NCI-H1436 (cell line): ENCODE data around the gene USP32.
"Not testable (repeated sequence)": the region's sequence is repeated elsewhere in the genome, so short reads cannot be mapped to it uniquely, and the experiment has no call there.

Experiments
- DNase-seq: peaks from one replicate; lab custom pipeline; 2025; lab: John Stamatoyannopoulos, UW

The USP32 gene, protein sequence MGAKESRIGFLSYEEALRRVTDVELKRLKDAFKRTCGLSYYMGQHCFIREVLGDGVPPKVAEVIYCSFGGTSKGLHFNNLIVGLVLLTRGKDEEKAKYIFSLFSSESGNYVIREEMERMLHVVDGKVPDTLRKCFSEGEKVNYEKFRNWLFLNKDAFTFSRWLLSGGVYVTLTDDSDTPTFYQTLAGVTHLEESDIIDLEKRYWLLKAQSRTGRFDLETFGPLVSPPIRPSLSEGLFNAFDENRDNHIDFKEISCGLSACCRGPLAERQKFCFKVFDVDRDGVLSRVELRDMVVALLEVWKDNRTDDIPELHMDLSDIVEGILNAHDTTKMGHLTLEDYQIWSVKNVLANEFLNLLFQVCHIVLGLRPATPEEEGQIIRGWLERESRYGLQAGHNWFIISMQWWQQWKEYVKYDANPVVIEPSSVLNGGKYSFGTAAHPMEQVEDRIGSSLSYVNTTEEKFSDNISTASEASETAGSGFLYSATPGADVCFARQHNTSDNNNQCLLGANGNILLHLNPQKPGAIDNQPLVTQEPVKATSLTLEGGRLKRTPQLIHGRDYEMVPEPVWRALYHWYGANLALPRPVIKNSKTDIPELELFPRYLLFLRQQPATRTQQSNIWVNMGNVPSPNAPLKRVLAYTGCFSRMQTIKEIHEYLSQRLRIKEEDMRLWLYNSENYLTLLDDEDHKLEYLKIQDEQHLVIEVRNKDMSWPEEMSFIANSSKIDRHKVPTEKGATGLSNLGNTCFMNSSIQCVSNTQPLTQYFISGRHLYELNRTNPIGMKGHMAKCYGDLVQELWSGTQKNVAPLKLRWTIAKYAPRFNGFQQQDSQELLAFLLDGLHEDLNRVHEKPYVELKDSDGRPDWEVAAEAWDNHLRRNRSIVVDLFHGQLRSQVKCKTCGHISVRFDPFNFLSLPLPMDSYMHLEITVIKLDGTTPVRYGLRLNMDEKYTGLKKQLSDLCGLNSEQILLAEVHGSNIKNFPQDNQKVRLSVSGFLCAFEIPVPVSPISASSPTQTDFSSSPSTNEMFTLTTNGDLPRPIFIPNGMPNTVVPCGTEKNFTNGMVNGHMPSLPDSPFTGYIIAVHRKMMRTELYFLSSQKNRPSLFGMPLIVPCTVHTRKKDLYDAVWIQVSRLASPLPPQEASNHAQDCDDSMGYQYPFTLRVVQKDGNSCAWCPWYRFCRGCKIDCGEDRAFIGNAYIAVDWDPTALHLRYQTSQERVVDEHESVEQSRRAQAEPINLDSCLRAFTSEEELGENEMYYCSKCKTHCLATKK (N-terminal part only)

DNA sequence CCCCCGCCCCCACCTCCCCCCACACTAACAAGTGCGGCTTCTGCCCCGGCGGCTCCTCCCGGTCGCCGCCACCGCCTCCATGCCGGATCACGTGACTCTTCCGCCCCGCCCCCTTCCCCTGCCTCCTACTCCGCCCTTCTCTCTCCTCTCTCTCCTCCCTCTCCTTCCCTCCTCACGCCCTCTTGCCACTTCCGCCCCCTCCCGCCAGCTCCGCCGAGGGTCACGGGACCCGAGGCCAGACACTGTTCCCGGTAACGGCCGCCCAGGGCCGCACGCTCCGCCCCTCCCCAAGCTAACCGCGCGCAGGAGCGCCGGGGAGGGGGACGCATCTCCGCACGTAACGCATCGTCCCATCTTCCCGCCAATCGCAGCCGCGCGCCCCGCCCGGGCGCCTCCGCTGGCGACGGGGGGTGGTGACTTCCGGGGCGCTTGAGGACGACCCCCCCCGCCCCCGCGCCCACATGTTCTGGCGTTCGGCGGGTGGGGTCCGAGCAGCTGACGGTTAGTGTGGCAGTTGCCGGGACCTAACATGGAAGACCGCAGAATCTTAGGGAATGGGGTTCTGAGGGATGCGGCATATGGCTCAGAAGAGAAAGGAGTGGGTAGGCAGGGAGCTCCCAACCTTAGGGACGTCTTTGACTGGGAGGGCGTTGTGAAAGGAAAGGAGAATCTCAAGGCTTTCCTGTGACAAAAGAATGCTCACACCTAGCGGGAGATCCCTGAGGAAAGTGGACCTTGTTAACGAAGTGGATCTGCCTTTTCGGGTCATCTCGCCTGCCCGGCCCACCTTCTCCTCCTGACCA lies at the start of gene USP32:
Gene USP32, minus strand, starts transcription at position 92 of the 803 bp plus-strand sequence. CDS start 194 bp downstream, outside the sequence.
- peak; percentile 98 for DNase-seq

DNA sequence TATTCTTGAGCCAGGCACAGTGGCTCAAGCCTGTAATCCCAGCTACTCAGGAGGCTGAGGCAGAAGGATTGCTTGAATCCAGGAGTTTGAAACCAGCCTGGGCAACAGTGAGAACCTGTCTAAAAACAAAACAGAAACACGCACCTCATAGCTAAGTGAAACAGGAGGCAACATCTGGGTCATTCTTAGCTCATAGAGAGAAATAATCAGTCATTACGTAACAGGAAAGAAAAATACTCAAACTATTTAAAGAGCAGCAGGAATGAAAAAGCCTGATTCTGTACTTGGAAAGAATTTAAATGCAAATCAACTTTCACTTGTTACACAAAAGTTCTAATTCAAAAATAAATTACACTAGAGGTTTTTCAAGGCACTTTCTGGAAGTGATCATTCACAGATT lies 47.6 kb upstream of the USP32 start:
- no peak for DNase-seq

DNA sequence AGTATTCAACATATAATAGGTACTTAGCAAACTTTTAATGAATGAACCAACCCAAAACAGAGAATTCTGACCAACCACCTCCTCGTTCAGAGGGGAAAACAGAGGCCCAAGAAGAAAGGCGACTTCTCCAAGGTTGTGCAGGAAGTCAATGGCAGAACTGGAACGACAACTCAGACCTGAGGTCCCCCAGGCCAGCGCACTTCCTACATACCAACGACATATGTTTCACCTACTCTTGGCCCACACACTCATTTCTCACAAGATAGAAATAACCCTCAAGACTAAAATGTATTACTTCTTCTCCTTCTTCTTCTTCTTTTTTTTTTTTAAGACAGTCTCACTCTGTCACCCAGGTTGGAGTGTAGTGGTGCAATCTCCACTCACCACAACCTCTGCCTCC lies 44.7 kb upstream of the USP32 start:
- DNase-seq, result no peak

DNA sequence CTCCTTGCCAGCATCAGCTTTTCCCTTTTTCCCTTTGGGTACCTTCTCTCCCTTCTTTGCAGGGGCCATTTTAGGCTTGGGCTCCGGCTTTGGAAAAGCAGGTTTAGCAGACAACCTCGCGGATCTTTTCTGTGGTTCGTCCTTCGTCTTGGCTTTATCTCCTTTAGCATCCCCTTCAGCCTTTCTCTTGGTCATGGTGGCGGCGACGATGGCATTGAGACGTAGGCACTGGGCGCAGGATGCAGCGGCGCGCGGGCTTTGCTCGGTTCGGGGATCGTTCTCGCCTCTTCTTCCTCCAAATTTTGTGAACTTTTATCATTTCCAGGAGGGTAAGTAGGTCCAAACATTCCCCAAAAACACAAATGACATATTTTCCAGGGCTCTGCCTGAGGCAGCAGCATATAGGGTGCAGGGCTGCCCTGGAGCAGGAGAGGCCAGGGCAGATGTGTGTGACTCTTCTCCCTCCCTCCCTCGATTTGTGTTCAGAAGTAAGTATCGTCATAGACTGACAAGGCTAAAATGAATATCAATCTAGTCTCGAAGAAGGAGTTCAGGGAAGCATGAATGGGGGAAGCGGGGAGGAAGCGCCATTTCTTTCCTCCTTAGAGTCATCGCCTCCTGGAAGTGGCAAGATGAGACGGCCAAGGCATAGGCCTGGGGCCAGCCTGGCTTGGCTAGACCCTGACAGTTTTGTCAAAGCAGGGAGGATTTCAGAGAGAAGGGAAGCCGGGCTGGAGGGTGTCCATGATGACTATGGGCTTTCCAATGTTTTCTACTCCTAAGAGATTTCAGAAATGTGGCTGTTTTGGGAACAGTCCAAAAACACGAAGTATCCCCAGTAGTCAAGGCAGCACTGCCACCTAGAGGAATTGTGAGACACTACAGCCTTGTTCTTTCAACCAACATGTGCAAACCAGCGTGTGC lies 43.6 kb upstream of the USP32 start:
- DNase-seq, result peak; percentile 85

DNA sequence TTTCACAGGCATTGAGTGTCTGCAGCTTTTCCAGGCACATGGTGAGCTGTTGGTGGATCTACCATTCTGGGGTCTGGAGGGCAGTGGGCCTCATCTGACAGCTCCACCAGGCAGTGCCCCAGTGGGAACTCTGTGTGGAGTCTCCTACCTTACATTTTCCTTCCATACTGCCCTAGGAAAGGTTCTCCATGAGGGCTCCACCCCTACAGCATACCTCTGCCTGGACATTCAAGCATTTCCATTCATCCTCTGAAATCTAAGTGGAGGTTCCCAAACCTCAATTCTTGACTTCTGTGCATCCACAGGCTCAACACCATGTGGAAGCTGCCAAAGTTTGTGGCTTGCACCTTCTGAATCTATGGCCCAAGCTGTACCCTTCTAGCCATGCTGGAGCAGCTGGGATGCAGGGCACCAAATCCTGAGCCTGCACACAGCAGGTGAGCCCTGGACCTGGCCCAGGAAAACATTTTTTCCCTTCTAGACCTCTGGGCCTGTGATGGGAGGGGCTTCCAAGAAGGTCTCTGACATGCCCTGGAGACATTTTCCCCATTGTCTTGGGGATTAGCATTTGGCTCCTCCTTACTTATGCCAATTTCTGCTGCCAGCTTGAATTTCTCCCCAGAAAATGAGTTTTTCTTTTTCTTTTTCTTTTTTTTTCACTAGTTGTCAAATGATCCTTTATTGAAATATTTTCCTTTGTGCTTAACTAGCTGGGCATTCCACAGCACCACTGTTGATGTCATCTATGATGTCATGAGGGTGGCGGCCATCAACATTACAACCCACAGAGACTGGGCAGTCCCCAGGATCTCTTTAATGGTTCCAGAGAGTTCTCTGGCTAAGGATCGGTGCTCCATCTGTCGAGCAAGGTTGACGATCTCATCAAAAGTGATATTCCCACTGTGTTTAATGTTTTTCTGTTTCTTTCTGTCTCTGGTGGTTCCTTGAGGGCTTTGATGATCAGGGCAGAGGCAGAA lies 41.4 kb upstream of the USP32 start:
- DNase-seq, result not testable (repeated sequence)

DNA sequence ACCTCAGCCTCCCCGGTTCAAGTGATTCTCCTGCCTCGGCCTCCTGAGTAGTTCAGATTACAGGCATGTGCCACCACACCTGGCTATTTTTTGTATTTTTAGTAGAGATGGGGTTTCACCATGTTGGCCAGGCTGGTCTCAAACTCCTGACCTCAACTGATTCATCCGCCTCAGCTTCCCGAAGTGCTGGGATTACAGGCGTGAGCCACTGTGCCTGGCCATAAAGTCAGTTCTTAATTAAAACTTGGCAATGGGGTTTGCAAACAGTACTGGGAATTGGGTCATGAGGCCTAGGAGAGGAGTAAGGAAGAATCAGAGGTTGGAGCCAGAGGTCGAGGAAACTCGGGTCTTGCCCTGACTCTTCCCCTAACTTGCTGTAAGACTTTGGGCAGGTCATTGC lies 38.6 kb upstream of the USP32 start:
- DNase-seq, result not testable (repeated sequence)

DNA sequence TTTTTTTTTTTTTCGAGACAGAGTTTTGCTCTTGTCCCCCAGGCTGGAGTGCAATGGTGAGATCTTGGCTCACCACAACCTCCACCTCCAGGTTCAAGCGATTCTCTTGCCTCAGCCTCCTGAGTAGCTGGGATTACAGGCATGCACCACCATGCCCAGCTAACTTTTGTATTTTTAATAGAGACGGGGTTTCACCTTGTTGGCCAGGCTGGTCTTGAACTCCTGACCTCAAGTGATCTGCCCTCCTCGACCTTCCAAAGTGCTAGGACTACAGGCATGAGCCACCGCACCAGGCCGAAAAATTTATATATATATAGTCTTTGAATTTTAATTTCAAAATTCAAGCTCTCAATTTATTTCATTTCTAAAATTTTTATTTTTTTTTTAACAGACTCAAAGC lies 36.6 kb upstream of the USP32 start:
- DNase-seq, result not testable (repeated sequence)

DNA sequence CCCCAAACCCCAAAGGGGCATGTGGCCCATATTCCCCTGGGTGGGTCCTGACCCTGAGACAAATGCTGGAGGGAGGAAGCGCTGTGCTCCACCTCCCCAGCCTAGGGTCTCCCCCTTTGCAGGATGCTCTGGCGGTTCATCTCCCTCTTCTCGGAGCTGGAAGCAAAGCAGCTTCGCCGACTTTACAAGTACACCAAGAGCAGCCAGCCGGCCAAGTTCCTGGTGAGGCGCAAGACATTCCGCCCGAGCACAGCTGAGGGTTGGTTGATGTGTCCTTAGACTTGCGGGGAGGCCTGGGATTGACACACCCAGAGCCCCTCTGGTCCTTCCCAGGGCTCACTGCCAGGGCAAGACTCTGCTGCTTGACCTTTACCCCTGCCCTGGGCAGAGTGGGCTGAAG lies 34.7 kb upstream of the USP32 start:
- DNase-seq, result no peak

DNA sequence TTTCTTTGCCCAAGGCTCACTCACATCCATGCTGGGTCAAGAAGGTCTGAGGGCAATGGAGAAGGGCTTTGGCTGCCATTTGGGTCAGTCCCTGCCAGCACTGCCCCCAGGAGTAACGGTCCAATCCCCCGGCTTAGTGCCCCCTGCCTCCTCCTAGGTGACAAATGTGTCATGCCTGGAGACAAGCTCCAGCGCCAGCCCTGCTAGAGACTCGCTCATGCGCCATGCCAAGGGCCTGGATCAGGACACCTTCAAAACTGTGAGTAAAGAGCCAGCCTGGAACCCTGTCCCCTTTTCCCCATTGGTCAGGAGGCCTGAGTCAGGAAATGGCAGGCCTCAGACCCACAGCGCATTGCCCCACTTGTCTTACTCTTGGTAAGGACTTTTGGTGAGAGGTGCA lies 33.7 kb upstream of the USP32 start:
- DNase-seq, result no peak

DNA sequence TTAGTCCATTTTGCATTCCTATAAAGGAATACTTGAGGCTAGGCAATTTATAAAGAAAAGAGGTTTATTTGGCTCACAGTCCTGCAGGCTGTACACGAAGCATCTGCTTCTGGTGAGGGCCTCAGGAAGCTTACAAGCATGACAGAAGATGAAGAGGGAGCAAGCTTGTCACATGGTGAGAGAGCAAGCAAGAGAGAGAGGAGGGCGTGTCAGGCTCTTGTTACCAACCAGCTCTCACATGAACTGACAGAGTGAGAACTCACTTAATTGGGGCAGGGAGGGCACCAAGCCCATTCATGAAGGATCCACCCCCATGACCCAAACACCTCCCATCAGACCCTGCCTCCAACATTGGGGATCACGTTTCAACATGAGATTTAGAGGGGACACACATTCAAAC lies 31.9 kb upstream of the USP32 start:
- no peak for DNase-seq

DNA sequence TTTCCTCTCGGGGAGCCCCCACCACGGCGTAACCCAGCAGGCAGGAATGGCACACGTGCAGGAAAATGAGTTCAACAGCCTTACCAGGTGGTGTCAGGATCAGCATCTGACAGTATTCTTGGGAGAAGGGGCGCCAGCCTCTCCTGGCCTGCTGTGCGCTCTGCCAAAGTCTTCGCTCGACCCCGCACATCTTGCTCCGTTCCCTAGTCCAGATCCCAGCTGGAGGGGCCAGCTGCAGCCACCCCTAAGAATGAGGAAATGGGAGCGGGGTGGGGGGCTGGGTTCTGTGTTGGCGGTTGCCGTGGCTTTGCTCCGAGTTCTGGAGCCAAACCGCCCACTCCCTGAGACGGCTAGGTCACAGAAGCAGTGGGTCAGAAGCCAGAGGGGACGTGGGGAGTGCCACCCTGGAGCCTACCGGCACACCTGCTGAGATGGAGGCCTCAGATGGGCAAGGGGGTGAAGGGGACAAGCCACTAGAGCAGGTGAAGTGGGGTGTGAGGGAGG lies 30.3 kb upstream of the USP32 start, which contains the start of gene CHCT1:
Gene CHCT1, plus strand, starts transcription at position 328 of the 504 bp plus-strand sequence. Its CDS starts 104 bp downstream, at position 432.
- no peak for DNase-seq

DNA sequence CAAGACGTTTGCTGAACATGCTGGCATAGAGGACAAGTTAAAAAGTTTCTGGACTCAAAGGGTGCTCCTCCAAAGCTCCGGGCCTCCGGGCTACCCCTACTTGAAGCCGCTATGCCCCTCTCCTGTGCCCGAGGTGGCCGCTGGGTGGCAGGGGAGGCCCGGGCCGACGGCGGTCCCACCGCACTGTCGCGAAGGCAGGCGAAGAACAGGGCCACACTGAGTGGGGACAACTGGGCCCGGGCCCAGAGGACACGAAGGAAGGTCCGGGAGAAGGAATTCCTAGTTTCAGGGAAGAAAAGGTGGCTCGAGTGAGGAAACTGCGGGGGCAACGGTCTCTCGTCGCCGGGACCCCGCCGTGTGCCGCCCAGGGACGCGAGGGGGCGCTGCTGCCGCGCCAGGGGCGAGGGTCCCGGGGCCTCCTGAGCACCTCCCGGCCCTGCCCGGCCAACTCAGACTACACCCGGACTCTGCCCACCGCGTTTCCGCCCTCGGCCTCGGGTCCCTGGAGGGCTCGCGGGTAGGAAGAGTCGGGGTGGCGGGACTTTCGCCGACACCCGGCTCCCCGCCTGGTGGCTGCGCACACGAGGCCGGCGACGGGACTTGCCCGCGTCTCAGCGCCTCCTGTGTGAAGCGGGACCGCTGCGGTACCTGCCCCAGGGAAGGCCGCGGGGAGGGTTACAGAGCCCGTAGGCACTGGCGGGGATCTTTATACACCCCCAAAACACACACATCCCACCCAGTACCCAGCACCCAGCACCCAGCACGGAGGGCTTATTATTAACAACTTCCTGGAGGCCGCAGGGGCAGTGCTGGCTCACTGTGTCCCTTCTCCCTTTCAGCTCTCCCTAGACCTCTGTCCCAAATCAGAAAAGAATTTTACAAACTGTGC lies 29.6 kb upstream of the USP32 start:
- DNase-seq, result no peak

DNA sequence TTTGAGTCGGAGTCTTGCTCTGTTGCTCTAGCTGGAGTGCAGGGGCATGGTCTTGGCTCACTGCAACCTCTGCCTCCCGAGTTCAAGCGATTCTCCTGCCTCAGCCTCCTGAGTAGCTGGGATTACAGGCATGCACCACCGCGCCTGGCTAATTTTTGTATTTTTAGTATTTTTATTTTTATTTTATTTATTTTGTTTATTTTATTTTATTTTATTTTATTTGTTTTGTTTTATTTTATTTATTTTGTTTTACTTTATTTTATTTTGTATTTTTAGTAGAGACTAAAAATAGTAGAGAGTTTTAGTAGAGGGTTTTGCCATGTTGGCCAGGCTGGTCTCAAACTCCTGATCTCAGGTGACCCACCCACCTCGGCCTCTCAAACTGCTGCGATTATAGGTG lies 27.9 kb upstream of the USP32 start:
- not testable (repeated sequence) for DNase-seq

DNA sequence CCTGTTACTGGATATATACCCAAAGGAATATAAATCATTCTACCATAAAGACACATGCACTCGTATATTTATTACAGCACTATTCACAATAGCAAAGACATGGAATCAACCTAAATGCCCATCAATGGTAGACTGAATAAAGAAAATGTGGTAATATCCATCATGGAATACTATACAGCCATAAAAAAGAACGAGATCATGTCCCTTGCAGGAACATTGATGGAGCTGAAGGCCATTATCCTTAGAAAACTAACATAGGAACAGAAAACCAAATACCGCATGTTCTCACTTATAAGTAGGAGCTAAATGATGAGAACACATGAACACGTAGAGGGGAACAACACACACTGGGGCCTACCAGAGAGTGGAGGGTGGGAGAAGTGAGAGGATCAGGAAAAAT lies 27.1 kb upstream of the USP32 start:
- not testable (repeated sequence) for DNase-seq

DNA sequence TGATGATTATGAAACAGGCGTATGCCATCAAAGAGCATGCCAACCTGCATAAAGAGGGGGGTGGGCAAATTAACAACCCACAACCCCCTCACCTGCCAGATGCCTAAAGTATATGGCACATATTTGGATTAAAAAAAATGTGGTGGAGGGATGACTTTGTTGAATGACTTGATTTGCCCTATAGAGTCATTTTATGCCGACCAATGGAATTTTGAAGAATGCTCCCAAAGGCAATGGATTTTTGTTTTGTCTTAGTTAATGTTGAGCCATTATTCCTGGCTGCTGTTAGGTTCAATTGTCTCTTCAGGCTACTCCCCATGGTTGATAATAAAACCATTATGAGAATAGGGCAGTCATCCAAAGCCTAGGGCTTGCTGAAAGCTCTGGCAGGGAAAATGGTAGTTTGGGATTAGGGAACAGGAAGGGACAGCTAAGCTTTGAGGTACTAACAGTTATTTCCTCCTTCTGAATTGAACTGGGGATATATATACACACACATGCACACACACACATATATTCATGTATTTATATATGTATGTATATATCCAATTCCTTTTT lies 24.5 kb upstream of the USP32 start:
- DNase-seq, result no peak

DNA sequence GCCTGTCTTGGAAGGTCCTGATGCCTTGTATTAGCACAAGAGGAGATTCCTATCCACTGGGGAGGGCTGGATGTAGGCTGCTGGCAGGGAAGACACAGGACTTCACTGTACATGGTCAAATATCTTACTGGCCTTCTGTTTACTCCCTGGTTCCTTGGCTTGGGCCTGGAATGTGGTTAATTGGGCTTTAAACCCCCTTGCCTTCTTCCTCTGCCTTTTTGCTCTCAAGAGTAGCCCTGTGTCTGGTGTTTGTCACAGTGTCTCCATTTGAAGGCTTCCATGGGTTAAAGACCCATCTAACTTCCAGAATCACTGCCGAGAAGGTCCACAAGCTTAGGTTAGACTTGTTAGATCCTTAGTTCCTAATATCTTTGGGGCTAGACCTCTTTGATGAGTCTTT lies 23.2 kb upstream of the USP32 start:
- no peak for DNase-seq

DNA sequence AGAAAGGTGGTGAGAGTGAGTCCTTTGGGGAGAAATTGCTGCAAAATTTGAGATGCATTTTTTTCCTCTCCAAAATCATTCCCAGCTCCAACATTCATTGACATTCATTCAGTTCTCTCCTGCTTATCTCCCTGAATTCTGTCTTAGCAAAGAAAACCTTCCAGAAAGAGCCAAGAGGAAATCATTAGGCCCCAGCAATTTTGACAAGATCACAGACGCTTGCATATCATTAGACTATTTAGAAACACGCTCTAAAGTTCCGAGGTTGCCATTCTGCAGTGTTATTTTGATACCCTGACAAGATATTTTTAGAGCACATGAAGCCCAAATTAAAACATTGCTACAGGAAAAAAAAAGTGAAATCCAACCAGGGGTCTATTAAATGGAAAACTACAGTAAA lies 20.8 kb upstream of the USP32 start:
- no peak for DNase-seq
